ENCODE results near the gene SNAI3. TPM values are rescaled to one million over a fixed set of nuclear protein-coding genes. Genes with fewer than 3 reads are reported as not detected.
A peak's percentile ranks its signal among the peaks of the same experiment; 100 is the strongest.

Gene SNAI3
- not detected in 2 replicates for total RNA-seq (2014; rRNA removed; shearing (Covaris generic))

DNA sequence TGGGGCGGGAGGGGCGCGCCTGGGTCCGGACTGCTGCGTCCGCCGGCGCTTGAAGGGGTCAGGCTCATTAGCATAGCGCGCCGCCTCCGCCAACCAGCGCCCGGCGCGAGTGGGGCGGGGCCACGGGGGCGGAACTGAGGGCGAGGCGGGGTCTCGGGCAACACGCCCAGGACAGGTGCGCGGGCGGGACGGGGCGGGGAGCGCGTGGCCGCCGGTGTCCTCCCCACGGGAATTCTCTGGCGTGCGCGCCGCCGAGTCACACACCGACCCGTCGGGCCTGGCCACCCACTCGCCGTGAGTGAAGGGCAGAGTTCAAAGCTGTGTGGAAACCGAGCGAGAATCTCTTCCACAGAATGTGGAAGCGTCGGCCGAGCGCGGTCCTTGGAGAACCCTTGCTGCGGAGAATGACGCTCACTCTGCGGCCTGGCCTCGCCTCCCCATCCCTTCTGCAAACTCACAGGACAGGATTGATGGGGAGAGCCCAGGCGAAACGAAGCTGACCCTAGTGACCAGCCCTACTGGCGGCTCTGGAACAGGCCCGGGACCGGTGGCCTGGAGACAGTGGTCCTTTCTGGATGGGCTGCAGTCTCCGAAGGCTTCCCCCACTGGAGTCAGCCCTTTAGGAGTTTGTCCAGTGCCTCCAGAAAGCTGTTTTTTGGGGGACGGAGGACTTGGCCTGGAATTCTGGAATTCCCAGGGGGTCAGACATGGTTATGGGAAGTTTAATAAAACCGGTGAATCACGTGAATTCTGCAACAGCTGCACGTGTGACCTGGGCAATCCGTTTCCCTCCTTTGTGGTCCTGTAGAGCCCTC lies at the start of gene SNAI3:
Gene SNAI3, minus strand, starts transcription at position 69 of the 815 bp plus-strand sequence. CDS start 101 bp downstream, outside the sequence.
- peak; percentile 45 for DNase-seq (ENCODE audit: low read depth)

- DNase-seq (ENCODE audit: low read depth) = no peak
Measured at GRCh38 chr16:88736088-88736487, 49.8 kb upstream of the SNAI3 start.

DNA sequence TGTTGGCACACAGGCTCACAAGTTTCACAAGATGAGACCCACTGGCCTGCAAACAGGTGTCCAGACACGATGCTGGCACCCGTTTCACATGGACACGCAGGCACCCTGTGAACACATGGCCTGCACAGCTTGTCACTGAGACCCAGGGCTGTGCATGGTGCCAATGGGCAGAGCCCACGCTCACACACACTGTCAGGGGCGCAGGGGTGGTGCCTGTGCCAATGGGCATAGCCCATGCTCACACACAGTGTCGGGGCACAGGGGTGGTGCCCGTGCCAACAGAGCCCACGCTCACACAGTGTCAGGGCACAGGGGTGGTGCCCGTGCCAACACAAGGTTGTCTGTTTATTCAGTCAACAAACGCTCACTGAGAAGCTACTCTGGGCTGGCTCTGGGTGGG lies 49.3 kb upstream of the SNAI3 start:
- DNase-seq (ENCODE audit: low read depth) = no peak

GRCh38 chr16:88735121-88735520 lies 48.8 kb upstream of the SNAI3 start:
- DNase-seq (ENCODE audit: low read depth) = no peak

- no peak for DNase-seq (ENCODE audit: low read depth)
Measured at GRCh38 chr16:88734361-88734728, 48.0 kb upstream of the SNAI3 start.

GRCh38 chr16:88733630-88734360 lies 47.5 kb upstream of the SNAI3 start:
- no peak for DNase-seq (ENCODE audit: low read depth)

DNA sequence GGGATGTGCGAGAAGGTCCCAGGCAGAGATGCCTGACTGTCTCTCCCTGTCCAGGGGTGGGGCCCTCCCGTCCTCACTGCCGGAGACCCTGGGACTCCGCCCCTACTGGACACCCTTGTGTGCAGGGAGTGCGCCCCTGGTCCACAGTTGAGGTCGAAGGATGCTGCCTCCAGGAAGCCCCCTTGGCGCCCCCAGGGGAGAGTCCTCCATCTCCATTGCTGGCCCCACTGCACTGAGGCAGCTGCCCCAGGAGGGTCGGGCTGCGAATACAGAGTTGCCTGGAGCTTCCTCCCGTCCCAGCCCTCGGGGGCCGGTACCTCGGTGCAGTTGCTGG lies 46.6 kb upstream of the SNAI3 start:
- DNase-seq (ENCODE audit: low read depth) = no peak

DNA sequence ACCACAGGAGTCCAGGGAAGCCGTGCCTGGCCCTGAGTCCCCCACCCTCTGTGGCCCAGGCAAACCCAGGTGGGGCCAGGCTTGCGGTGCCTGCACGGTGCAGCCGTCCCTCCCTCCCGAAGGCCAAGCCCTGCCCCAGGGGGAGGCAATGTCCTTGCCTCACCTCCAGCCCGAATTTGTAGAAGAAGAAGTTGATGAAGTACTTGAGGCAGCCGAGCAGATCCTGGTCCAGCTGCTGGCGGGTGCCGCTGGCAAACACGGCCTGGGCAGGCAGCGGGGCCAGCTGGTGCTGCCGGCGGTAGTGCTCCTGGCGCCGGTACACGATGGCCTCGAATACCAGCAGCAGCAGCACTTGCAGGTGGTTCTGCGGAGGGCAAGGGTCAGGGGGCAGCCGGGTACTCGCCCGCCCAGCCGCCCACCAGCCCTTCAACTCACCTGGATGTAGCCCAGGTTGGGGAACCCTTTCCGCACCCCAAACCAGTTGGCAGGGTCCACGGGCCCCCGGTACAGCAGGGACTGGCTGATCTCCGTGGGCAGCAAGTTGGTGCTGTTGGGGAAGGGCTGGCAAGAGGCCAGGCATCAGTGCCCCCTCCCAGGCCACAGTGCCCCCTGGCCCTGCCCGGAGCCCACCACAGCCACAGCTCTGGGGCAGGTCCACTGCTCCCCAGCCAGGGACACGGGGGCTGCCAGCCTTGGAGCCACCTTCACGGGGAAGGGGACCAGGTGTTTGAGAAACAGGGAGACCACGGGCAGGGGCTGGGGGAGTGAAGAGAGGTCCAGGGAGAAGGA lies 46.1 kb upstream of the SNAI3 start:
- DNase-seq (ENCODE audit: low read depth) = no peak

DNA sequence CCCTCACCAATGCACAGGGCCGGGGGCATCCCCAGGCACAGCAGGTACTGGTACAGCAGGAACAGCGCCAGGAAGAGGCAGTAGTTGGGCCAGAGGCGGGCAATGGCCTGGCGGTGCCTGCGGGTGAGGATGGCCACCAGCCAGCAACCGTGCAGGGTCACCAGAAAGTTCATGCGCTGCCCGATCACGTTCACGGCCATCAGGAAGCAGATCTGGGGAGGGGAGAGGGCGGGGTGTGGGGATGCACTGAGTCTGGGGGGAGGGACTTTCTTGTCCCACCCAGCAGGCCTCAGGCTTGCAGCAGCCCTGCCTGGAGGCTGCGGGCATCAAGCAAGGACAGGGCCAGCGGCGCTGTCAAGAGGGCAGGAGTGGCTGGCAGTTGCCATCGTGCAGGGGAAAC lies 45.4 kb upstream of the SNAI3 start:
- no peak for DNase-seq (ENCODE audit: low read depth)

GRCh38 chr16:88730632-88731607 lies 44.6 kb upstream of the SNAI3 start:
- DNase-seq (ENCODE audit: low read depth) = no peak

DNA sequence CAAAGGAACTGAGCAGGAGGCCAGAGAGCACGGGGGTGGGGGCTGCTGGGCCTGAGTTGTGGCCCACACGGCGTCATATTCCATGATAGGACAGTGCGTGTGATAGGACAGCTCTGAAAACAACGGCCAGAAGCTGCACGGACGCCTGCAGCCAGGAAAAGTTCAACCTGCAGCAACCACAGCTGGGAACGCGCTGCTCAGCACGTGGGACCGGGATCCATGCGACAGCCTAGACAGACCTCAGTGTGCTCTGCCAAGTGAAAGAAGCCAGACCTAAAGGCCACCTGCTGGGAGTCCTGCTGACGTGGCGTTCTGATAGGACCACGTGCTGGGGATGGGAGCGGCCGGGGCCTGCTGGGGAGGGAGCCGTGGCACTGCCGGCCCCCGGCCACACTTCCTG lies 41.6 kb upstream of the SNAI3 start:
- DNase-seq (ENCODE audit: low read depth) = no peak

- no peak for DNase-seq (ENCODE audit: low read depth)
Measured at GRCh38 chr16:88726981-88727380, 40.7 kb upstream of the SNAI3 start.

- DNase-seq (ENCODE audit: low read depth) = no peak
Measured at GRCh38 chr16:88726408-88726749, 40.1 kb upstream of the SNAI3 start.

- no peak for DNase-seq (ENCODE audit: low read depth)
Measured at GRCh38 chr16:88725609-88726407, 39.5 kb upstream of the SNAI3 start.

DNA sequence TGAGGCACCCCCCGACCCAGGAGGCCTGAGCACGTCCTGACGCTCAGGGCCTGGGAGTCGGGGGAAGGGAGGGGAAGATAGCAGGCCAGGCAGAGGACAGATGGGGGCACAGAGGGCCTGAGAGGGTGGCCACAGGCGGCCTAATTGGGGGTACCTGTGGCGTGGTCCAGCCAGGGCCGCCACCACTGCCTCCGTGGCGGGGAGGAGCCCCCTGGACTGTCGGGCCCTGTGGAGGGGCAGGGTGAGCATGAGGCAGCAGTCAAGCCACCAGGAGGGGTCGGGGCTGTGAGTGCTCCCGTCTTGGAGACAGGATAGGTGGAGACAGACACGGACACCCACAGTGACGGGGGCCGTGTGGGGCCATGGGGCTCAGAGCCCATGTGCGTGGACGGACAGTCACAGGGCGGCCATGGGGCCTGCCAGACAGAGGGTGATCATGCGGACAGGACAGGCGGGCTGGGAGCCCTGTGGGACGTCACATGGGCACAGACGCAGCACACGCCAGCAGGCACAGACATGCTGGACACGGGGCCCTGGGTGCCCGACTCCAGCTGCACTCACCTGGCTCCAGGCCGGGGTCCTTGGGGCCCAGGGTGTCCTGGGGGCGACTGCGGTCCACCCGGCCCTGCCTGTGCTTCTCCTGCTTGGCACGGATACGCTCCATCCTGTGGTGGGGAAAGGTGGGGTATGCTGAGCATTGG lies 38.7 kb upstream of the SNAI3 start:
- no peak for DNase-seq (ENCODE audit: low read depth)

- DNase-seq (ENCODE audit: low read depth) = no peak
Measured at GRCh38 chr16:88723911-88724310, 37.6 kb upstream of the SNAI3 start.

DNA sequence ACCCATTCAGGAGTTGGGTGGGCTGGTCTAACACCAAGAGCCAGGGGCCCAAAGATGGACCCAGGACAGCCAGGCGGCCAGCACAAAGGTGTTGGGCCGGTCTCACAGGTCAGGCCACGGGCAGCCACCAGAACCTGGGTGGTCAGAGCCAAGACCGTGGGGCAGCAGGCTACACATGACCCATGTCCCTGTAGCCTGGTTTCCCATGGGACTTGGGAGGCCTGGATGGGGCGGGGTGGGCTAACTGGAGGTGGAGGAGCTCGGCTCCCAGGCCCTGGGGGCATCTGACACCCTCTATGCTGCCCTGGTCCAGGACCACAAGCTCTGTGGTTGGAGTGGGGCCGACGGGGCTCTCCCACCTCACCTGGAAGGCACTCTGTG lies 37.2 kb upstream of the SNAI3 start:
- DNase-seq (ENCODE audit: low read depth) = no peak

- no peak for DNase-seq (ENCODE audit: low read depth)
Measured at GRCh38 chr16:88722784-88723506, 36.6 kb upstream of the SNAI3 start.
